Left kidney (tissue), 2 donors: Measurements from ENCODE around the gene PC. TPM values are rescaled to one million over a fixed set of nuclear protein-coding genes. Genes with fewer than 3 reads are reported as not detected.

Experiments used
- DNase-seq: peaks from one replicate; pipeline ENCODE4 v3.0.0-alpha.2; 2013
- polyA plus RNA-seq: library from polyadenylated mRNA; unstranded; fragments of 120-200 nt; gene quantifications from one replicate; pipeline ENCODE4 v1.2.1, GENCODE V29; 2013; ENCODE audit not compliant: insufficient read length

The PC gene
- polyA plus RNA-seq, 1 donor = 39.9 TPM

DNA sequence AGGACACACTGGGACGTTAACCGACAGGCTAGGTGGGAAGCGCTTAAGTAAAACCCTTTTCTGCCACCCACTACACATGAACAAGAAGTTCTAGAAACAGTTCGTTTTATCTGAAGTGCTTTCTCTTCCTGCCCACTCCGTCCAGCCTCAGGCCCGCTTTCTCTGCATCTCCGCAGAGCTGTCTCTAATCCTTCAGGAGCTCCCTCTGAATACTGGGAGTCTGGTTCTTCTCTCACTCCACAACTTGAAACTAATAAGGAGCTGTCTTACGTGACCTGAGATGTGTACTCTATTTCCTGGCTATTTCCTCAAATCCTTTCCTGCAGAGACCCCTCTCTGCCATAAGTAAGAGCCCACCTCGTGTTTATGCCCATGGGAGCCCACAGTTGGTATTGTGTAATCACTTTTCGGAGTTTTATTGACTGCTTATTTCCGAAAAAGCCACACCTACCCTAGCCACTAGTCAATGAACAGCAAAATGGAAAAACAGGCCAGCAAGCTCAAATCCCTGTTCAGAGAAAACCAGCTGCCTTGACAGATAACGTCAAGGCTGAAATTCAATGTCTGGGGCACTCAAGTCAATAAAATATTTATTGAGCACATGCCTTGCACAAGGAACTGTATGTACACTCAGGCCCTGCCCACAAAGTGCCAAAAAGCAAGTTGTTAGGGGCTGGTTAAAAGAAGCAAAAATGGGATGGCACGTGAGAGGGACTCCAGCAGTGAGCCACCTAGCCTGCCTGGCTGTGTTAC, 4.9 kb downstream of the PC start:
- no peak for DNase-seq

GRCh38 chr11:66951927-66952337, 6.3 kb downstream of the PC start:
- DNase-seq = no peak

GRCh38 chr11:66951135-66951534, 7.0 kb downstream of the PC start:
- DNase-seq = no peak

- no peak for DNase-seq
Measured at GRCh38 chr11:66950112-66950535, 8.1 kb downstream of the PC start.

DNA sequence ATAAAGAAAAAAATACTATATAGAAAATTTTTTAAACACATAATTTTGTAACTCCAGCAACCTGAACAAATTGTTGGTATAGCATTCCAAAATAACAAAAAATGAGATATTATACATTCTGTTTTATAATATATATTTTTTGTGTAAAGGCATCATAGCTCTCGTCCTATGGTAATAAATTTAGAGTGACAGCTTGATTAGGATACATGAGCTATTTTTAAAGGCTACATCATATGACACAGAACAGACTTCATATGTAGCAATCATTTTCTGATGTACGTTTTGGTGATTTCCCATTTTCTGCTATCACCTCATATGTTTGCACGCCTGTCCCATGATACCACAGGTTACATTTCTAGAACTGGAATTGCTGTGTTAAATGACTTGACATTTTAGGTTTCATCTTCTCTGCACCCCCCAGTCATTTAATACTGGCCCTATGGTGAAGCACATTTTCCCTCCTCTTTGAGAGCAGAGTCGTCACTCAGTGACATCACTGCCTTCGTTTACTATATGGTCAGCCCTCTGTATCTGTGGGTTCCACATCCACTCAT, 19.5 kb downstream of the PC start:
- no peak for DNase-seq

DNA sequence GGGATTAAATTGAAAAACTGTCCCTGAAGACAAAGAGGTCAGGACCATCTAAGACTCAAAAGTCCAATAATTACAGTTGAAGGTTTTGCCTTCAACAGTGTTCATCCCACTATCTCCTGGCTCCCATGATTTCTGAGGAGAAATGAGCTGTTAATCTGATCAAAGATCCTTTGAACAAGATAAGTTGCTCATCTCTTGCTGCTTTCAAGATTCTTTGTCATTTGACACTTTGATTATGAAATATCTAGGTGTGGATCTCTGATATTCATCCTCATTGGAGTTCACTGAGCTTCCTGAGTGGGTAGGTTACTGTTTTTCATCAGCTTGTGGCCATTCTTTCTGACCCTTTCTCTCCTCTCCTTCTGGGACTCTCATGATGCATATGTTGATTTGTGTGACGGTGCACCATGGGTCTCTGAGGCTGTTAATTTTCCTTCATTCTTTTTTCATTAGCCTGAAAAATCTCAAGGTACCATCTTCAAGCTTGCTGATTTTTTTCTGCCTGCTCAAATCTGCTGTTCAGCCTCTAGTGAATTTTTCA, 20.9 kb downstream of the PC start:
- DNase-seq = no peak

GRCh38 chr11:66936311-66936711, 21.9 kb downstream of the PC start:
- no peak for DNase-seq

DNA sequence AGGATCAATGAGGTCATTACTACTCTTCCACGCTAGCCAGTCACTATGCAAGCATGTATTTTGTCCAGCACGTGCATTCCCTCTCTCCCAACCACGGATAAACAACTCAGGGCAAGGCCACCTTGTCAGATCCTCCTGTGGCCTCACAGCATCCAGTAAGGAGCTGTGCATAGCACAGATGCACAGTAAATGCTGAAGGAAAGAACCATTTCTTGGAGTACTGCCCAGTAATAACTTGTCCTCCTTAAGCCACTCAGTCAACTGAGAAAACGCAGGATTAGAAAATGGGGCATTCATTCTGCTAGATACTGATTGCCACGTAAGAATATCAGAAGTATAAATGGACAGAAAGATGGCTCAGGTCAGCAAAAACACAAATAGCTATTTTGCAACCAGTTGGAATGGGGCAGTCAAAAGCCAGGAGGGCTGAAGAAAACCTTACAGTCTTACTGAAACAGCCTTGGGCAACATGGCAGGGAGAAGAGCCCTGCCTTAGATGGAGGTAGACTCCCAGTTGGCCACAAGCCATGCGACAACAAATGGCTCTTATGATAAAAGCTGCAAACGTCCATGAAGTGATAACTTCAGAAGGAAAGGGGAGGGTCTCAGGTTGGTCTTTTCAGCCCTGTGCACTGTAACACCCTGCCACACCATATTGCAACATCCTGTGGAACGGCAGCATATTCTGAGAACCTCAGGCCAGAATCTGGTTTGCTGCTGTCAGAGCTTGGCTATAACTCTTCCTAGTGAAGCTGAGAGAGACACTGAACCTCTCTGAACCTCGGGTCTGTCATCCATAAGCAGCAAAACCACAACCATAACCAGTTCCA, 23.0 kb downstream of the PC start:
- DNase-seq = no peak

DNA sequence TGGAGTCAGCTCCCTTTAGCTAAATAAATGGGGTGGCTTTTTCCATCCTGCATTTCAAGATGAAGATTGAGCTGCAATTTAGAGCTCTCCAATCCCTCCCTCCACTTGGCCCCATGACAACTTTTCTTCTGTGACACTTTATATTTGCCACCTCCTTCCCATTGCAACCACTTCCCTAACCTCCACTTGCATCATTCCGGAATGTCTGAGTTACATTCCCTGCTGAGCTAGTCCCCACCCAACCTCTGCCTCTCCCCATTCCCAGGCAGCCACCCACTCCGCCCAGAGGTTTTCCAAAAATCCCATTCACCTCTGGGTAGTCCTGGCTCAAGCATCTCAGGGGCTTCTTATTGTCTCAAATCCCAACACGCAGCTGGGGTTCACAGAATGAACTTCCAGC, 24.7 kb downstream of the PC start:
- DNase-seq = no peak

DNA sequence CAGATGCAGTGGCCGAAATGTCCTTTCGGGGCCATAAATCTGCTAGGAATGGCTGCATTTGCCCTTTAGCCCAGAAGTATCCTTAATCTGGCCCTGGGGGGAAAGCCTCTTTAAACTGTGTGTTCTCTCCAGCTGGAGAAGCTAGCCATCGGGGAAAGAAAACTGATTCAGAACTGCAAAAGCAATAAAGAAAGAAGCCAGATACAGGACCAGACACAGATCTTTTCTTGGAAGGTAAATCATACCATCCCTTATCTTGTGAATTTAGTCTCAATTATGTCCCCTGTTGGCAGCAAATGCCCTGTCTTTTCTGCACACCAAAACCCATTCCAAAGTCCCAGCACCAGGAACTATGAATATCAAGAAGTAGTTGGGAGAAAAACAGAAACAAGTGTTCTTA, 25.6 kb downstream of the PC start:
- DNase-seq = no peak

GRCh38 chr11:66929753-66930152, 28.4 kb downstream of the PC start:
- DNase-seq = no peak

DNA sequence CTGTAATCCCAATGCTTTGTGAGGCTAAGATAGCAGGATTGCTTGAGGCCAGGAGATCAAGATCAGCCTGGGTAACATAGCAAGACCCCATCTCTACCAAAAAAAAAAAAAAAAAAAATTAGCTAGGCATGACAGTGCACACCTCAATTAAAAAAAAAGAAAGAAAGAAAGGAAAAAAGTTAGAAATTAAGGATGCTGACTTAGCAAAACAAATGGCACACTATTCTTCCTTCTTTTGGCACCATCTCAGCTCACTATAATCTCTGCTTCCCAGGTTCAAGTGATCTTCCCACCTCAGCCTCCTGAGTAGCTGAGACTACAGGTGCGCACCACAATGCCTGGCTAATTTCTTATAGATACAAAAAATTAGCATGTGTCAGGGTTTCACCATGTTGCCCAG, 33.9 kb downstream of the PC start:
- DNase-seq = no peak

DNA sequence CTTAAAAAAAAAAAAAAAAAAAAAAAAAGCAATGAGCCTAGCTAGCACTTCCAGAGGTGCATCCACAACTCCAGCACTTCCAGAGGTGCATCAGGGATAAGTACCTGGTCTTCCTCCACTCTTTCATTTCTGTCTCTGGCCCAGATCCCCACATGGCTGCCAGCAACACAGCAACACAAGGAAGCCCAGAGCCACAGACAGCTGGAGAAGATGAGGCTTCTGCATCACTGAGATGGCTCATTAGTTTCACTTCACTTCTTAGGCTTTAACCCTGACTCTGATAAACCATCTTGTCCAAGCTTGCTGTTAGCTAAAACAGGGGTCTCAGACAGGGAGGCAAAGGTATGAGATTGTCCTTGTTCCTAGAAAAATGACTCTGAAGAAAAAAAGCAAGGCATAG, 35.6 kb downstream of the PC start:
- no peak for DNase-seq

DNA sequence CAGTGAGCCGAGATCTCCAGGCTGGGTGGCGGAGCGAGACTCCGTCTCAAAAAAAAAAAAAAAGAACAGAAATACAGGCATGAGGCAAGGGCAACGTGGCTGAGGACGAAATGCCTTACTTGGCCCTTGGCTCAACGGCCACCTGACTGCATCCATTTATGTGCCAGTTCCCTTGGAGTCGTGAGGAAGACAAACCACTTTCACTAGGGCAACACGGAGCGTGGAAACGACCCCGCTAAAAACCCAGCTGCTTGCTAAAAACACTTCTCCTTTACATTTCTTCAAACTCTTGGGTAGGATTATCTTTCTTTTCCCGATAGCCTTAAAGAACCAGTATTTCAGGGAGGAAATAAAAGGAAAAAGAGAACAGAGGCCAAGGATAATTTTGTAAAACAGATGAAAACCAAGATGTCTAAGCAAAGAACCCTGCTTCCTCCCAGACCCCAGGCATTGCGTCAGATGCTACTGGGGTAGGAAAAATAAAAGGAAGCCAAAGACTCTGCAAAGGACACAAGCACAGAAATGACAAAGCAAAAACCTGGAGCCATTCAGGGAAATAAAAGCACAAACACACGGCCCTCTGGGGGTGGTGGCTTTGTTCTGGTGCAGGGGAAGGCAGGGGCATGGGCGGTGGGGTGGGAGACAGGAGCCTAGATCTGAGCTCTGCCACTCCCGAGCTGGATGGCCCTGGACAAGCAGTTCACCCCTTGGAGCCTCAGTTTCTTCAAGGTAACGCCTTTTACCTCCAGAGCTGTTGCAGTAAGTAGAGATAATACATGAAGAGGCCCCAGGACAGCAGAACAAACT, 37.0 kb downstream of the PC start:
- DNase-seq = no peak

DNA sequence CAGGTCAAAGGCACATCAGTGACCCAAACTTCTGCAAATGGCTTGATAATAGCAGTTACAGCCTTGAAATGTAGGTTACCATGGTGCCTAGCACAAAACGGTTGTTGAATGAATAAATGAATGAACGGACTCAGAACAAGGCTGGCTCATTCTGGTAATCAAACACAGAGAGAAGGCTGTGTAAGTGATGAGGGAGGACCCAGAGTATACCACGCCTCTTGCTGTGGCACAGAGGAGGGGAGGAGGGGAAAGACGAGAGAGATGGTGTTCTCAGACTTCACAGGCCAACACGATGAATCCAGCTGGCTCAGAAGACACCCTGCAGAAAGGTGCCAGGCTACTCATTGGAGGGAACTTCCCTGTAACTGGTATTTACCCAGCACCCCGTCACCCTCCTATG, 38.3 kb downstream of the PC start:
- DNase-seq = no peak

DNA sequence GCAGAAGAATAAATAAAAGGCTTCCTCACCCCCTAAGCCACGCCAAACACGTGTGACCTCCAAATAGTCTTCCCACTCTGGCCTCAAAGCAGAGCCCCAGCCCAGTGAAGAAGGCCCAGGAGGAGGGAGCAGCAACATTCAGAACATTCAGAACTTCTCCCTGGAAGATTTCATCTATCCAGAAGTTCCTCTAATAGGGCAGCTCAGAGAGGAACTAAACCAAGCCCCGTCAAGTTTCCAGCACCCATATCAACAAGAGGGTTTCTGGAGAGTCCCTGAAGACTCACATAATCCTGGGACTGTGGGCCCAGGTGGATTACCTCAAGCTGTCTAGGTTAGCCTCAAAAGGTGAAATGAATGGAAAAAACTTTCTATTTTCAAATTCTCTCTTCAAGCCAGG, 39.4 kb downstream of the PC start:
- no peak for DNase-seq

GRCh38 chr11:66915866-66916265, 42.3 kb downstream of the PC start:
- no peak for DNase-seq

GRCh38 chr11:66915046-66915832, 42.9 kb downstream of the PC start:
- no peak for DNase-seq

GRCh38 chr11:66914505-66914904, 43.7 kb downstream of the PC start:
- no peak for DNase-seq

- no peak for DNase-seq
Measured at GRCh38 chr11:66912911-66913310, 45.3 kb downstream of the PC start.

- DNase-seq = no peak
Measured at GRCh38 chr11:66912361-66912760, 45.8 kb downstream of the PC start.
